ENCODE results near the gene INHA.

The INHA gene

GRCh38 chr2:219570194-219570923 is 1.8 kb upstream of the INHA start:
- no peak for DNase-seq (ENCODE audit: low read depth)
- H3K4me3 ChIP-seq (ENCODE audit: low read depth, low read length): peak overlapping the region; percentile 67

- peak overlapping the region; percentile 67 for H3K4me3 ChIP-seq (ENCODE audit: low read depth, low read length)
- DNase-seq (ENCODE audit: low read depth): no peak
These were observed 1.2 kb upstream of the INHA start for GRCh38 chr2:219570924-219571310.

- H3K4me3 ChIP-seq (ENCODE audit: low read depth, low read length): peak within 1 kb of the TSS; percentile 67
- peak; percentile 51 for DNase-seq (ENCODE audit: low read depth)
These were observed 536 bp upstream of the INHA start, which contains the start of gene OBSL1 for GRCh38 chr2:219571311-219572236. OBSL1 (minus strand) TSS chr2:219571539; CDS start chr2:219571232, 307 bp downstream.

GRCh38 chr2:219573166-219573565 is 1.1 kb downstream of the INHA start:
- H3K4me3 ChIP-seq (ENCODE audit: low read depth, low read length): no peak overlapping the region
- no peak for DNase-seq (ENCODE audit: low read depth)

- H3K4me3 ChIP-seq (ENCODE audit: low read depth, low read length): no peak overlapping the region
- DNase-seq (ENCODE audit: low read depth): no peak
These were observed 2.6 kb downstream of the INHA start for GRCh38 chr2:219574484-219575311.

- no peak for DNase-seq (ENCODE audit: low read depth)
- H3K4me3 ChIP-seq (ENCODE audit: low read depth, low read length): no peak overlapping the region
These were observed 3.7 kb downstream of the INHA start for GRCh38 chr2:219575566-219576504.

- no peak overlapping the region for H3K4me3 ChIP-seq (ENCODE audit: low read depth, low read length)
- DNase-seq (ENCODE audit: low read depth): no peak
These were observed 4.6 kb downstream of the INHA start for GRCh38 chr2:219576505-219577388.

- DNase-seq (ENCODE audit: low read depth): no peak
- no peak overlapping the region for H3K4me3 ChIP-seq (ENCODE audit: low read depth, low read length)
These were observed 6.9 kb downstream of the INHA start for GRCh38 chr2:219578811-219579613.

- DNase-seq (ENCODE audit: low read depth): no peak
- no peak overlapping the region for H3K4me3 ChIP-seq (ENCODE audit: low read depth, low read length)
These were observed 9.2 kb downstream of the INHA start for GRCh38 chr2:219581346-219581745.

- no peak overlapping the region for H3K4me3 ChIP-seq (ENCODE audit: low read depth, low read length)
- no peak for DNase-seq (ENCODE audit: low read depth)
These were observed 19.0 kb downstream of the INHA start for GRCh38 chr2:219591091-219591490.

GRCh38 chr2:219592736-219593135 is 20.6 kb downstream of the INHA start:
- no peak overlapping the region for H3K4me3 ChIP-seq (ENCODE audit: low read depth, low read length)
- DNase-seq (ENCODE audit: low read depth): no peak

GRCh38 chr2:219593154-219593553 is 21.0 kb downstream of the INHA start:
- DNase-seq (ENCODE audit: low read depth): no peak
- no peak overlapping the region for H3K4me3 ChIP-seq (ENCODE audit: low read depth, low read length)

- H3K4me3 ChIP-seq (ENCODE audit: low read depth, low read length): no peak overlapping the region
- DNase-seq (ENCODE audit: low read depth): peak; percentile 30
These were observed 23.1 kb downstream of the INHA start for GRCh38 chr2:219595256-219595655.

GRCh38 chr2:219596954-219597551 is 24.9 kb downstream of the INHA start:
- peak overlapping the region; percentile 80 for H3K4me3 ChIP-seq (ENCODE audit: low read depth, low read length)
- no peak for DNase-seq (ENCODE audit: low read depth)

GRCh38 chr2:219597552-219598307 is 25.6 kb downstream of the INHA start, which contains the start of gene STK11IP:
STK11IP (plus strand) TSS chr2:219597857; CDS start chr2:219598120, 263 bp downstream.
- H3K4me3 ChIP-seq (ENCODE audit: low read depth, low read length): peak within 1 kb of the TSS; percentile 80
- DNase-seq (ENCODE audit: low read depth): peak; percentile 88
